H1 (cell line): Measurements from ENCODE around the gene TBC1D10A. TPM values are rescaled to one million over a fixed set of nuclear protein-coding genes. Genes with fewer than 3 reads are reported as not detected.
A peak's percentile ranks its signal among the peaks of the same experiment; 100 is the strongest.

Experiments
- CTCF ChIA-PET: fragments of 300-600 bp; sonication (Branson Sonifier 250); formaldehyde crosslinking; loops from one replicate; lab custom pipeline; 2021; ENCODE audit not compliant: partially characterized antibody; lab: Charles Lee
- POLR2A ChIA-PET: fragments of 300-600 bp; sonication (Branson Sonifier 250); formaldehyde crosslinking; loops from one replicate; lab custom pipeline; 2021; ENCODE audit warnings: inconsistent platforms; ENCODE audit not compliant: partially characterized antibody; lab: Charles Lee
- DNase-seq, 2 experiments: peaks; one replicate each; pipeline versions ENCODE4 v3.0.0 to v3.0.0-alpha.2; 2010 to 2022; ENCODE audit warnings: low spot score in 2 of 2, low read depth in 1 of 2, mixed read lengths in 1 of 2
- FAIRE-seq: peaks from 2 replicates; lab custom pipeline; 2011; peaks lifted over from hg19 to GRCh38; lab: Jason Lieb, UNC
- H2AFZ ChIP-seq: 2 replicates; pipeline ENCODE4 v1.8.1; 2012; ENCODE audit warnings: low read length, inconsistent platforms
- H2AK5ac ChIP-seq: 2 replicates; pipeline ENCODE4 v1.6.1; 2013; ENCODE audit warnings: low read depth, low read length
- H2BK120ac ChIP-seq: replicated peaks from 2 replicates; pipeline ENCODE3; 2013; ENCODE audit warnings: low read depth, low read length, inconsistent platforms
- H2BK12ac ChIP-seq: 2 replicates; pipeline ENCODE4 v1.6.1; 2013; ENCODE audit warnings: low read depth, low read length
- H2BK15ac ChIP-seq: 2 replicates; pipeline ENCODE4 v1.6.1; 2013; ENCODE audit warnings: low read length
- H2BK20ac ChIP-seq: 2 replicates; pipeline ENCODE4 v1.6.1; 2013; ENCODE audit warnings: low read length
- H2BK5ac ChIP-seq: 2 replicates; pipeline ENCODE4 v1.6.1; 2013; ENCODE audit warnings: low read depth, low read length
- H3K14ac ChIP-seq: 2 replicates; pipeline ENCODE4 v1.6.1; 2013; ENCODE audit warnings: inconsistent platforms; ENCODE audit not compliant: insufficient read length
- H3K18ac ChIP-seq: 2 replicates; pipeline ENCODE4 v1.6.1; 2013; ENCODE audit warnings: low read length; ENCODE audit errors: extremely low read depth
- H3K23ac ChIP-seq: 2 replicates; pipeline ENCODE4 v1.6.1; 2013; ENCODE audit warnings: inconsistent platforms; ENCODE audit not compliant: insufficient read length
- H3K23me2 ChIP-seq: 2 replicates; pipeline ENCODE4 v1.6.1; 2013; ENCODE audit warnings: low read depth, low read length
- H3K27ac ChIP-seq: 2 replicates; pipeline ENCODE4 v1.6.1; 2011; ENCODE audit warnings: low read depth, low read length, inconsistent platforms
- H3K27me3 ChIP-seq, 4 experiments: replicated peaks in 1 of 4; 1 replicate in 1 of 4; 2 replicates in 3 of 4; pipeline versions ENCODE4 v1.6.1 to v1.8.1; 2011 to 2013; ENCODE audit warnings: low read length in 3 of 4, mild to moderate bottlenecking in 3 of 4, inconsistent platforms in 2 of 4, mixed read lengths in 2 of 4, moderate library complexity in 1 of 4; ENCODE audit not compliant: control insufficient read depth in 3 of 4, insufficient read depth in 3 of 4; ENCODE audit errors: extremely low read depth in 1 of 4
- H3K36me3 ChIP-seq, 4 experiments: 2 replicates each; pipeline versions ENCODE4 v1.6.1 to v1.8.1; 2011 to 2013; ENCODE audit warnings: mild to moderate bottlenecking in 4 of 4, low read length in 3 of 4, moderate library complexity in 2 of 4, control low read depth in 1 of 4, inconsistent platforms in 1 of 4; ENCODE audit not compliant: insufficient read depth in 4 of 4, control insufficient read depth in 2 of 4
- H3K4ac ChIP-seq: replicated peaks from 2 replicates; pipeline ENCODE3; 2013; ENCODE audit warnings: low read length, low read depth, mixed read lengths, inconsistent platforms; ENCODE audit not compliant: insufficient read length
- H3K4me1 ChIP-seq, 4 experiments: replicated peaks in 1 of 4; 1 replicate in 1 of 4; 2 replicates in 3 of 4; pipeline versions ENCODE4 v1.6.1 to v1.8.1; 2011 to 2013; ENCODE audit warnings: low read length in 3 of 4, inconsistent platforms in 2 of 4, mixed read lengths in 1 of 4; ENCODE audit not compliant: insufficient read depth in 4 of 4, control insufficient read depth in 3 of 4
- H3K4me2 ChIP-seq, 2 experiments: 2 replicates each; pipeline versions ENCODE4 v1.6.1 to v1.8.1; 2011 to 2013; ENCODE audit warnings: low read depth in 2 of 2, low read length in 2 of 2, control low read depth in 1 of 2, inconsistent platforms in 1 of 2, mild to moderate bottlenecking in 1 of 2; ENCODE audit not compliant: insufficient read depth in 1 of 2
- H3K4me3 ChIP-seq, 4 experiments: fragments of 200-600, 300-600 bp in 1 of 4; sonication (generic), shearing (Covaris generic), sonication (Bioruptor Twin) in 1 of 4; 2 replicates each; pipeline versions ENCODE4 v1.5.1 to v1.8.1; 2011 to 2016; ENCODE audit warnings: low read length in 4 of 4, low read depth in 3 of 4, control low read depth in 2 of 4, inconsistent platforms in 2 of 4, mild to moderate bottlenecking in 2 of 4, mixed read lengths in 1 of 4, moderate library complexity in 1 of 4; ENCODE audit not compliant: insufficient read depth in 2 of 4; ENCODE audit errors: extremely low read depth in 1 of 4
- H3K56ac ChIP-seq: replicated peaks from 2 replicates; pipeline ENCODE3; 2013; ENCODE audit warnings: low read depth, mild to moderate bottlenecking, mixed read lengths, low read length, inconsistent platforms; ENCODE audit not compliant: insufficient read length
- H3K79me1 ChIP-seq: 2 replicates; pipeline ENCODE4 v1.6.1; 2013; ENCODE audit warnings: low read depth, low read length, control low read depth
- H3K79me2 ChIP-seq, 2 experiments: 2 replicates each; pipeline versions ENCODE4 v1.6.1 to v1.8.1; 2012 to 2013; ENCODE audit warnings: low read length in 2 of 2, mild to moderate bottlenecking in 2 of 2, inconsistent platforms in 1 of 2; ENCODE audit not compliant: insufficient read depth in 2 of 2, control insufficient read depth in 1 of 2
- H3K9ac ChIP-seq, 4 experiments: replicated peaks in 1 of 4; 1 replicate in 1 of 4; 2 replicates in 3 of 4; pipeline versions ENCODE4 v1.6.1 to v1.8.1; 2011 to 2013; ENCODE audit warnings: low read depth in 3 of 4, low read length in 3 of 4, control low read depth in 2 of 4, mild to moderate bottlenecking in 2 of 4, moderate library complexity in 2 of 4, inconsistent platforms in 1 of 4; ENCODE audit errors: extremely low read depth in 1 of 4
- H3K9me3 ChIP-seq, 2 experiments: 2 replicates each; pipeline versions ENCODE4 v1.6.1 to v1.8.1; 2012 to 2013; ENCODE audit warnings: mild to moderate bottlenecking in 2 of 2, moderate library complexity in 2 of 2, control low read depth in 1 of 2, inconsistent platforms in 1 of 2, low read depth in 1 of 2, low read length in 1 of 2, mixed read lengths in 1 of 2; ENCODE audit not compliant: insufficient read depth in 2 of 2
- H4K20me1 ChIP-seq, 2 experiments: replicated peaks in 1 of 2; 2 replicates each; pipeline versions ENCODE3 to v1.8.1; 2011 to 2013; ENCODE audit warnings: inconsistent platforms in 2 of 2, low read length in 2 of 2, mild to moderate bottlenecking in 1 of 2; ENCODE audit not compliant: insufficient read depth in 2 of 2, control insufficient read depth in 1 of 2
- H4K5ac ChIP-seq: 2 replicates; pipeline ENCODE4 v1.6.1; 2013; ENCODE audit warnings: low read length, low read depth, mixed read lengths, inconsistent platforms; ENCODE audit not compliant: insufficient read length
- H4K8ac ChIP-seq: 2 replicates; pipeline ENCODE4 v1.8.0; 2013; ENCODE audit warnings: mild to moderate bottlenecking, moderate library complexity, low read length, inconsistent platforms; ENCODE audit not compliant: insufficient read depth; ENCODE audit errors: extremely low read depth
- H4K91ac ChIP-seq: replicated peaks from 2 replicates; pipeline ENCODE3; 2013; ENCODE audit warnings: low read length, mixed read lengths, inconsistent platforms; ENCODE audit not compliant: insufficient read length
- HDAC2 ChIP-seq, 2 experiments: fragments of 300-600 bp in 1 of 2; sonication (generic) in 1 of 2; IDR thresholded peaks; 2 replicates each; pipeline ENCODE4 v1.6.1; 2011 to 2012; ENCODE audit warnings: low read depth in 2 of 2, low read length in 2 of 2, mild to moderate bottlenecking in 2 of 2, moderate library complexity in 2 of 2, borderline replicate concordance in 1 of 2, inconsistent platforms in 1 of 2
- POLR2AphosphoS5 ChIP-seq: IDR thresholded peaks from 2 replicates; pipeline ENCODE4 v1.6.1; 2011; ENCODE audit warnings: low read depth, low read length
- SP1 ChIP-seq: IDR thresholded peaks from 2 replicates; pipeline ENCODE4 v1.6.1; 2011; ENCODE audit warnings: low read depth, low read length
- TBP ChIP-seq: IDR thresholded peaks from 2 replicates; pipeline ENCODE4 v1.6.1; 2011; ENCODE audit warnings: low read depth, low read length, improper control_type of control experiment
- WGBS, 2 experiments: shearing (Covaris generic) in 1 of 2; methylation state at CpG; one replicate each; pipeline versions ENCODE4 v1.1.6 to v1.1.7; 2013 to 2015; ENCODE audit warnings: low lambda C conversion rate in 2 of 2, mixed read lengths in 2 of 2, inconsistent platforms in 1 of 2, low coverage in 1 of 2, missing lambda C conversion rate in 1 of 2; ENCODE audit not compliant: insufficient replicate concordance in 2 of 2, insufficient coverage in 1 of 2, insufficient read length in 1 of 2; ENCODE audit errors: extremely low coverage in 1 of 2, missing lambda C conversion rate in 1 of 2; 5-methylcytosine and 5-hydroxymethylcytosine counted together
- polyA plus RNA-seq, 7 experiments: library from polyadenylated mRNA; depleted of rRNA in 3 of 7; stranded (reverse) in 5 of 7; unstranded in 2 of 7; fragments of >200 nt in 5 of 7; fragments of 200-250 nt in 2 of 7; gene quantifications; 1 replicate in 5 of 7; 2 replicates in 1 of 7; 4 replicates in 1 of 7; pipeline versions ENCODE4 v1.2.1 to v1.2.3, GENCODE V29; 2011 to 2013; ENCODE audit warnings: missing spikeins in 2 of 7, mixed read lengths in 2 of 7
- total RNA-seq: library from RNA; stranded (reverse); fragmentation: NEBNext Ultra II Directional; extraction: Animal tissue kit (Norgen Biotek cat#: 25700); gene quantifications from 2 replicates; pipeline ENCODE4 v1.2.1, GENCODE V29; 2021

TBC1D10A gene
- total and polyA plus RNA-seq, 2 of the 8 experiments (the other 6 are each of a cell fraction or from before 2014, with no cell fraction given): 5.4 to 7.0 TPM

GRCh38 chr22:30357236-30357570 is 30.5 kb upstream of the TBC1D10A start:
- TF ChIP-seq POLR2AphosphoS5 (no peak; the same call in 1 of the 2 replicates), SP1 (0 out of 2 replicates have a peak, but pooled peaks have one; percentile 30), HDAC2 (IDR thresholded peaks at IDR 0.05; ENCODE audit: borderline replicate concordance in 1 of 2, low read depth in 2 of 2, low read length in 2 of 2) (peak in 1 of 2 experiments; percentile 23; a peak in 1 of 4 replicates), TBP (no peak)
- TF ChIP-seq, all 59 proteins: peak for 2
- no peak overlapping the region for H3K56ac ChIP-seq
- H3K9me3 ChIP-seq: no peaks in the 10 kb centered on the region
- H3K23ac ChIP-seq: no peak overlapping the region
- H2AFZ ChIP-seq: peak overlapping the region; percentile 73
- H2BK120ac ChIP-seq: no peak overlapping the region
- peaks cover 4 to 12% (median 9%) of the 10 kb centered on the region in 4 experiments; a peak in 6 of 8 replicates for H3K36me3 ChIP-seq
- peak overlapping the region; percentile 78; the same call in 1 of the 2 replicates for H3K18ac ChIP-seq
- DNase-seq (no peak), FAIRE-seq (no peak)
- no peak overlapping the region for H3K4ac ChIP-seq
- peak overlapping the region; percentile 61 to 70 for H3K4me2 ChIP-seq
- 0 out of 2 replicates have a peak overlapping the region, but pooled peaks have one; percentile 33 for H2BK12ac ChIP-seq
- peak overlapping the region in 3 of 4 experiments; percentile 73 to 97 (median 92); a peak in 6 of 7 replicates for H3K9ac ChIP-seq
- H3K79me2 ChIP-seq: peaks cover 15 to 40% of the 10 kb centered on the region in 2 experiments
- ChIA-PET POLR2A (interaction anchor here (0.7 to 11.5 kb wide), 26 partner anchors 9 to 1032 kb away, joined by 3 to 129 read pairs (median 5); partner anchors contain the start of genes CASTOR1, MTFP1, RNF215 and SEC14L2), CTCF (interaction anchor here (0.8 to 2.1 kb wide), 5 partner anchors 30 to 74 kb away, joined by 3 to 9 read pairs (median 3); partner anchors contain the start of gene TBC1D10A)
- no peak overlapping the region for H4K5ac ChIP-seq
- H3K27me3 ChIP-seq: no peaks in the 10 kb centered on the region
- peak overlapping the region; percentile 78 to 93 (median 91) for H3K4me3 ChIP-seq
- no peak overlapping the region for H3K14ac ChIP-seq
- H3K4me1 ChIP-seq: peaks cover 2 to 11% (median 4%) of the 10 kb centered on the region in 4 experiments
- H3K27ac ChIP-seq: peak overlapping the region; percentile 93
- H2BK20ac ChIP-seq: no peak overlapping the region
- no peak overlapping the region for H2AK5ac ChIP-seq
- H2BK5ac ChIP-seq: peak overlapping the region; percentile 68; the same call in 1 of the 2 replicates
- peak overlapping the region; percentile 35 for H4K8ac ChIP-seq
- H3K23me2 ChIP-seq: peaks cover 2% of the 10 kb centered on the region; the same call in 1 of the 2 replicates
- WGBS, 2 experiments: 2% methylated on average over 9 of the region's 9 CpGs; no CpG with 5 or more reads in 1 of the 2 experiments
- H2BK15ac ChIP-seq: no peak overlapping the region; the same call in 1 of the 2 replicates
- peaks cover 7 to 11% of the 10 kb centered on the region in 2 experiments for H4K20me1 ChIP-seq
- H3K79me1 ChIP-seq: peaks cover 17% of the 10 kb centered on the region
- H4K91ac ChIP-seq: no peak overlapping the region
